ENCODE data around the gene ZCCHC14. TPM values are rescaled to one million over a fixed set of nuclear protein-coding genes. Genes with fewer than 3 reads are reported as not detected.

ZCCHC14 gene
- total RNA-seq, 2 donors from 2014 or later, result 5.6 to 17.9 TPM

GRCh38 chr16:87474017-87474416 lies 18.8 kb downstream of the ZCCHC14 start:
- H3K36me3 Mint-ChIP-seq, result no peaks in the 10 kb centered on the region
- H3K27ac Mint-ChIP-seq, result no peak overlapping the region
- ATAC-seq, result no peak
- no peak for DNase-seq (ENCODE audit: low spot score in 2 of 2)
- no peaks in the 10 kb centered on the region for H3K9me3 Mint-ChIP-seq

GRCh38 chr16:87472935-87473334 lies 19.9 kb downstream of the ZCCHC14 start:
- DNase-seq (ENCODE audit: low spot score in 2 of 2) (no peak), ATAC-seq (no peak)
- no peaks in the 10 kb centered on the region for H3K36me3 Mint-ChIP-seq
- no peaks in the 10 kb centered on the region for H3K9me3 Mint-ChIP-seq
- no peak overlapping the region for H3K27ac Mint-ChIP-seq

- H3K36me3 Mint-ChIP-seq, result no peaks in the 10 kb centered on the region
- no peak for ATAC-seq
- DNase-seq (ENCODE audit: low spot score in 2 of 2), result no peak
- no peak overlapping the region for H3K27ac Mint-ChIP-seq
- H3K9me3 Mint-ChIP-seq, result no peaks in the 10 kb centered on the region
Measured at GRCh38 chr16:87472142-87472778, 20.6 kb downstream of the ZCCHC14 start.

- Mint-ChIP-seq H3K27ac (no peak overlapping the region), H3K9me3 (no peaks in the 10 kb centered on the region), H3K36me3 (no peaks in the 10 kb centered on the region)
- DNase-seq (ENCODE audit: low spot score in 2 of 2) (no peak), ATAC-seq (no peak)
Measured at GRCh38 chr16:87471278-87472141, 21.3 kb downstream of the ZCCHC14 start.

GRCh38 chr16:87470332-87470731 lies 22.5 kb downstream of the ZCCHC14 start:
- no peak for ATAC-seq
- DNase-seq (ENCODE audit: low spot score in 2 of 2), result no peak
- Mint-ChIP-seq H3K27ac (peak overlapping the region in 1 of 2 donors; percentile 55), H3K9me3 (no peaks in the 10 kb centered on the region), H3K36me3 (no peaks in the 10 kb centered on the region)

- no peaks in the 10 kb centered on the region for H3K9me3 Mint-ChIP-seq
- DNase-seq (ENCODE audit: low spot score in 2 of 2), result no peak
- ATAC-seq, result no peak
- no peaks in the 10 kb centered on the region for H3K36me3 Mint-ChIP-seq
- H3K27ac Mint-ChIP-seq, result peak overlapping the region in 1 of 2 donors; percentile 44
Measured at GRCh38 chr16:87469169-87469568, 23.7 kb downstream of the ZCCHC14 start.

GRCh38 chr16:87468550-87468949 lies 24.3 kb downstream of the ZCCHC14 start:
- no peak for ATAC-seq
- Mint-ChIP-seq H3K27ac (peak overlapping the region in 1 of 2 donors; percentile 44), H3K9me3 (no peaks in the 10 kb centered on the region)

GRCh38 chr16:87466975-87467501 lies 25.8 kb downstream of the ZCCHC14 start:
- Mint-ChIP-seq H3K36me3 (no peaks in the 10 kb centered on the region), H3K27ac (no peak overlapping the region), H3K9me3 (no peaks in the 10 kb centered on the region)
- DNase-seq (ENCODE audit: low spot score in 2 of 2) (no peak), ATAC-seq (no peak)

More at GRCh38 chr16:87468550-87468949, 24.3 kb downstream of the ZCCHC14 start:
- H3K36me3 Mint-ChIP-seq, result no peaks in the 10 kb centered on the region
- DNase-seq (ENCODE audit: low spot score in 2 of 2), result no peak

- no peaks in the 10 kb centered on the region for H3K36me3 Mint-ChIP-seq
- no peaks in the 10 kb centered on the region for H3K9me3 Mint-ChIP-seq
- DNase-seq (ENCODE audit: low spot score in 2 of 2) (no peak), ATAC-seq (no peak)
- H3K27ac Mint-ChIP-seq, result no peak overlapping the region
Measured at GRCh38 chr16:87465879-87466278, 26.9 kb downstream of the ZCCHC14 start.

- DNase-seq (ENCODE audit: low spot score in 2 of 2), result no peak
- peak; percentile 30 to 51 for ATAC-seq
- Mint-ChIP-seq H3K9me3 (no peaks in the 10 kb centered on the region), H3K27ac (peak overlapping the region; percentile 94), H3K36me3 (no peaks in the 10 kb centered on the region)
Measured at GRCh38 chr16:87465306-87465705, 27.5 kb downstream of the ZCCHC14 start.

GRCh38 chr16:87464691-87465300 lies 28.0 kb downstream of the ZCCHC14 start:
- DNase-seq (ENCODE audit: low spot score in 2 of 2) (peak; percentile 43 to 73), ATAC-seq (peak; percentile 86 to 90)
- Mint-ChIP-seq H3K27ac (peak overlapping the region; percentile 94), H3K36me3 (no peaks in the 10 kb centered on the region), H3K9me3 (no peaks in the 10 kb centered on the region)

- H3K27ac Mint-ChIP-seq, result peak overlapping the region; percentile 94
- peak; percentile 68 to 82 for ATAC-seq
- DNase-seq (ENCODE audit: low spot score in 2 of 2), result peak; percentile 30 to 80
- H3K36me3 Mint-ChIP-seq, result no peaks in the 10 kb centered on the region
- no peaks in the 10 kb centered on the region for H3K9me3 Mint-ChIP-seq
Measured at GRCh38 chr16:87463722-87464690, 28.8 kb downstream of the ZCCHC14 start.

GRCh38 chr16:87461466-87461991 lies 31.3 kb downstream of the ZCCHC14 start:
- peaks cover 0 to 5% of the 10 kb centered on the region in 2 donors for H3K36me3 Mint-ChIP-seq
- ATAC-seq (no peak), DNase-seq (ENCODE audit: low spot score in 2 of 2) (no peak)
- no peaks in the 10 kb centered on the region for H3K9me3 Mint-ChIP-seq
- H3K27ac Mint-ChIP-seq, result no peak overlapping the region

- ATAC-seq (no peak), DNase-seq (ENCODE audit: low spot score in 2 of 2) (no peak)
- no peak overlapping the region for H3K27ac Mint-ChIP-seq
- peaks cover 0 to 5% of the 10 kb centered on the region in 2 donors for H3K36me3 Mint-ChIP-seq
- H3K9me3 Mint-ChIP-seq, result no peaks in the 10 kb centered on the region
Measured at GRCh38 chr16:87460936-87461335, 31.9 kb downstream of the ZCCHC14 start.

- Mint-ChIP-seq H3K36me3 (peaks cover 0 to 5% of the 10 kb centered on the region in 2 donors), H3K27ac (no peak overlapping the region), H3K9me3 (no peaks in the 10 kb centered on the region)
- ATAC-seq, result no peak
- DNase-seq (ENCODE audit: low spot score in 2 of 2), result no peak
Measured at GRCh38 chr16:87459833-87460232, 33.0 kb downstream of the ZCCHC14 start.

- Mint-ChIP-seq H3K27ac (no peak overlapping the region), H3K9me3 (no peaks in the 10 kb centered on the region), H3K36me3 (peaks cover 0 to 5% of the 10 kb centered on the region in 2 donors)
- ATAC-seq, result no peak
- no peak for DNase-seq (ENCODE audit: low spot score in 2 of 2)
Measured at GRCh38 chr16:87459027-87459426, 33.8 kb downstream of the ZCCHC14 start.

Measured in activated naive CD4-positive, alpha-beta T cell treated with anti-CD3 and anti-CD28 coated beads, Interleukin-2, amount 50 U/mL, for 72 hours (primary cell).